HG02759 (cell line): ENCODE measurements around the gene PRUNE1.

ENCODE experiments used
- ATAC-seq: cut with Tn5 transposase; IDR thresholded peaks from one replicate; pipeline ENCODE4 v1.9.1; 2021; ENCODE audit warnings: mild to moderate bottlenecking, moderate library complexity; ENCODE audit not compliant: unreplicated experiment

PRUNE1 gene

GRCh38 chr1:151008244-151009205, at the start of gene PRUNE1:
Gene PRUNE1 (plus strand): TSS chr1:151008449. CDS start chr1:151008633, 184 bp downstream.
- ATAC-seq, result peak; percentile 81

- ATAC-seq, result no peak
These were observed 47.6 kb upstream of the PRUNE1 start for GRCh38 chr1:150960646-150961045.

GRCh38 chr1:150961756-150962155, 46.5 kb upstream of the PRUNE1 start:
- no peak for ATAC-seq

GRCh38 chr1:150963321-150964163, 44.7 kb upstream of the PRUNE1 start:
- ATAC-seq, result no peak

GRCh38 chr1:150964164-150964489, 44.1 kb upstream of the PRUNE1 start:
- ATAC-seq, result no peak

GRCh38 chr1:150965605-150966004, 42.6 kb upstream of the PRUNE1 start:
- ATAC-seq, result no peak

GRCh38 chr1:150966011-150966410, 42.2 kb upstream of the PRUNE1 start:
- ATAC-seq, result no peak

GRCh38 chr1:150967936-150968335, 40.3 kb upstream of the PRUNE1 start:
- ATAC-seq, result no peak

- ATAC-seq, result no peak
These were observed 39.8 kb upstream of the PRUNE1 start for GRCh38 chr1:150968491-150968890.

- no peak for ATAC-seq
These were observed 38.6 kb upstream of the PRUNE1 start for GRCh38 chr1:150969626-150970025.

- no peak for ATAC-seq
These were observed 37.3 kb upstream of the PRUNE1 start for GRCh38 chr1:150970808-150971582.

GRCh38 chr1:150971583-150972416, 36.4 kb upstream of the PRUNE1 start:
- no peak for ATAC-seq

GRCh38 chr1:150972417-150972940, 35.8 kb upstream of the PRUNE1 start:
- no peak for ATAC-seq

- ATAC-seq, result no peak
These were observed 34.9 kb upstream of the PRUNE1 start for GRCh38 chr1:150973258-150973835.

- peak; percentile 47 for ATAC-seq
These were observed 34.2 kb upstream of the PRUNE1 start for GRCh38 chr1:150973836-150974579.

GRCh38 chr1:150974580-150975478, 33.4 kb upstream of the PRUNE1 start, which contains the start of gene CERS2:
Gene CERS2 (minus strand): TSS chr1:150974835. CDS start chr1:150969090, 5,745 bp downstream.
- peak; percentile 56 for ATAC-seq

GRCh38 chr1:150976401-150976821, 31.8 kb upstream of the PRUNE1 start:
- ATAC-seq, result no peak
